T-helper 1 cell treated with Interleukin-12 subunit alpha and Interleukin-12 subunit beta and Interleukin-4 antibody, amounts not matched to agents 30 ng/mL and 1 ng/mL, for 36 hours (primary cell): ENCODE data around the gene ARSG. TPM values are rescaled to one million over a fixed set of nuclear protein-coding genes. Genes with fewer than 3 reads are reported as not detected.
"Not testable (repeated sequence)": the region's sequence is repeated elsewhere in the genome, so short reads cannot be mapped to it uniquely, and the experiment has no call there.

Experiments used
- intact Hi-C: fragments of 100-400 bp; cut with micrococcal nuclease; formaldehyde crosslinking; loops from one replicate; pipeline ENCODE4 v1.15.1; 2024
- total RNA-seq: library from RNA; stranded (reverse); gene quantifications from 2 replicates; pipeline ENCODE4 v1.2.3, GENCODE V29; 2022

ARSG gene
- total RNA-seq, 1 donor from 2014 or later = 7.4 TPM

- intact Hi-C loops = no loop called here
These were observed 97.7 kb downstream of the ARSG start for GRCh38 chr17:68389041-68389440.

GRCh38 chr17:68390888-68391545 lies 99.7 kb downstream of the ARSG start:
- intact Hi-C loops = no loop called here

DNA sequence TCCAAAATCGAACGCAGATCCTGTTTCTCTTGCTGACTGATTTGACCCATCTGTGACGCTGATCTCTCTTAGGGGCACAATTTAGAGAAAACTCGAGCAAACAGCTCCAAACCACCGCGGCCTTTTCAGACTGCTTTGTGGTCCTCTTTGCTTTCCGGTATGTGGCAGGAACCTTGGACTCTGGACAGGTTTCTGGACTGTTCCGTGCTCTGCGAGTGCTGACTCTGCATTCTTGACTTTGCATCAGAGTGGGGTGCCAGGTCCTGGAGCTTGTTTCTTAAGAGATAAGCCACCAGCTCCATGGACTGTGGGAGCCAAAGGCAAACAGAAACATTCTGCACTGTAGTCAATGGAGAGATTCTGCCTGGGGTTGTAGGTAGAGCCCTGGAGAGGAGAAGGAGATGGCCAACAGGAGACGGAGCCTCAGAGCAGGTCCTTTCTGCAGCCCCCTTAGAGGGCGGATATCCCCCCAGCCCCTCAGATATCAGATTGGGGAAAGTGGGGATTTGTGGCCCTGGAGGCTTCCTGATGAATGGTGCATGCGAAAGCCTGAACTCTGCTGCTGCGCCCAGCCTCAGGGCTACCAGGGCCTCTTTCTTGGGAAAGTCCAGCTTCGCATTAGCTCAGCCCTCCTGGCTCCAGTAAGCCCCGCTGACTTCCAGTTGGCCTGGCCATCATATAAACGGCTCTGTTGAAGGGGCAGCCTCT lies 100.4 kb downstream of the ARSG start:
- intact Hi-C loops = no loop called here

DNA sequence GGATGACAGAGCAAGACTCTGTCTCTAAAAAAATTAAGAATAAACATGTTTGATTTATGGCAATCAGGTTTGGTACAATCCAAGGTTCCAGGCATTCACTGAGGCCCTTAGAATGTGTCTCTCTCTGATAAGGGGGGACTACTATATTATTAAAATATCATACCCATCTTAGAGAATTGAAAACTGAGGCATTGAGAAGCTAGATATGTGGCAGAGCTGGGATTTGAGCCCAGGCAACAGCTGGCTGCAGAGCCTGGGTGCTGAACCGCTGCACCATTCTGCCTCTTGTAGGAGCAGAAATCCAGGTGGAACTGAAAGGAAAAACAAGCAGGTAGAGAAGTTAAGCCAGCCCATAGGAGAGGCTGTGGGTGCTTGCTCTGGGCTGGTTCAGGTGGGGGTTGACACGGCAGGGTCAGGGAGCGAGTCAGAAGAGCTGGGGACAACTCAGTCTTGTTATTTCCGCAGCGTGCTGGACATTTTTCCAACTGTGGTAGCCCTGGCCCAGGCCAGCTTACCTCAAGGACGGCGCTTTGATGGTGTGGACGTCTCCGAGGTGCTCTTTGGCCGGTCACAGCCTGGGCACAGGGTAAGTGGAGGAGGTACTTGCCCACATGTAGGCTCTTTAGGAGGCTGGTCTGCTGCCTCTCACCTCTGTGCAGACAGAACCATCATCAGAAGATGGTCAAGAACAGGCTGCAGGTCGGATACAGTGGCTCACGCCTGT lies 103.5 kb downstream of the ARSG start:
- intact Hi-C loops = no loop called here

DNA sequence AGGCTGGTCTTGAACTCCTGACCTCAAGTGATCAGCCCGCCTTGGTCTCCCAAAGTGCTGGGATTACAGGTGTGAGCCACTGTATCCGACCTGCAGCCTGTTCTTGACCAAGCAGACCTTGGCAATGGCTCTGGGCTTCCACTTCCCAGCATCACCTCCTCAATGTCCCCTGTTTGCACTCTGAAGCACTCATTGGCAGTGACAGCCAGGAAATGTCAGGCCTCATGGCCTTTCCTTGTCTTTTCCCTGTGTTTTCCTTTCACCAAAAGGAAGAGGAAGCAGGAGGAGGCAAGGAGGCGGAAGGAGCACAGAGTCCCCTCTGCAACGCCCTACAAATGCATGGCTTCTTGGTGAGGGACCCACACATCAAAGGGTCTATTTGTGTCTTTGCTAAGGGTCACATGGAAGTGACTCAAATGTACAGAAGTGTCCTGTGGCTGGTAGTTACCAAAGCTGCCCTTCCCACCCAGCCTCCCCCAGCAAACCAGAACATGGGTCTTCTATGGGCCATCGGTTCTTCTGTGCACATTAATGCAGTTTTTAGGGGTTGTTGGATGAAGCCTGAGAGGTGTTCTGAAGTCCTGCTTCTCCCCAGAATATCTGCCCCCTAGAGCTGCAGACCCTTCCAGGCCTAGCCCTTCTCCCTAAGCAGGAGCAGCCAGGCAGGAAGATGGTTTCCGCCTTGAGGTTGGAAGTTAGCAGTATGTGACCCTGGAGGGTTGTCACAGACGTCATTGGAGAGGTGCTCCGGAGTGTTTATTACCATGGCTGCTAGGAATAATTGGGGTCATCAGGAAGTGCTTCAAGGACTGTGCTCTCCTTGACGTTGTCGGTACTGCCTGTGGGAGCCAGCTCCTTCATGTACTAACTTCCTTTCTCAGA lies 105.2 kb downstream of the ARSG start:
- intact Hi-C loops = no loop called here

GRCh38 chr17:68397108-68397536 lies 105.8 kb downstream of the ARSG start:
- intact Hi-C loops = no loop called here

GRCh38 chr17:68398691-68399637 lies 107.7 kb downstream of the ARSG start:
- intact Hi-C loops = loop anchor here (1.0 to 2.0 kb wide), 4 partner anchors 16 to 136 kb away; no protein-coding TSS in a partner anchor

DNA sequence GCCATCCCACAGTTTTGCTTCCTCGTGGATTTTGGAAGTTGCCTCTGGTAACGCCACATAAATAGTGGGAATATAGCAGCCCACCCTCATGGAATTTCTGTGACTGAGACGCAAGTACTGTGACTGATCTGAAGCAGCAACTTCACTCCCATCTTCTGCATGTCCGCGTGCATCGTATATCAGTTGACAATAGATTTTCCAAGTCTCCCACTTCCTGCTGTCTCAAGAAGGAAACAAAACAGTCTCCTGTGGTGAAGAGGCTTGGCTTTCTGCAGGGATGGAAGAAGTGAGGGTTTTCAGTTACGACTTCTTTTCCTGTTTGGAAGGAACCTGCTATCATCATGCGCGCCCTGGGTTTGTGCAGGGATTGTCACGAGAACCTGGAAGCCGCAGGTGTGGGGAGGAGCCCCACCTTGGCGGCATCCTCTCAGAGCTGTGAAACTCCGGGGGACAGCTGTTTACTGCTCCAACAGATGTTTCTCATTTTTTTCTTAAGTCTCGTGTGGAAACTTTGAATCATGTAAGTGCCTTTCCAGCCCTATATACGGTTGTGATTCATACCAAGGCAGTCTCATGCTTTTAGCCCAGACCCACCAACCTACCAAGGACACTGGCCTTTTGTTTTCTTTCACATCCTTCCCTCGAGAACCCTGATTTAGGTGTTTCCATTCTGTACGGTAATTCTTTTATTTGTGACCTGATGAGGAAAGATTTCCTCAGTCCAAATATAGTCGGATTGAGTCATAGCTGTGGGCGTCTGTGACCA lies 108.5 kb downstream of the ARSG start:
- intact Hi-C loops = loop anchor here (1.0 to 2.0 kb wide), 4 partner anchors 15 to 137 kb away; no protein-coding TSS in a partner anchor

- intact Hi-C loops = no loop called here
These were observed 109.1 kb downstream of the ARSG start for GRCh38 chr17:68400404-68400735.

GRCh38 chr17:68401288-68401687 lies 110.0 kb downstream of the ARSG start:
- intact Hi-C loops = no loop called here

DNA sequence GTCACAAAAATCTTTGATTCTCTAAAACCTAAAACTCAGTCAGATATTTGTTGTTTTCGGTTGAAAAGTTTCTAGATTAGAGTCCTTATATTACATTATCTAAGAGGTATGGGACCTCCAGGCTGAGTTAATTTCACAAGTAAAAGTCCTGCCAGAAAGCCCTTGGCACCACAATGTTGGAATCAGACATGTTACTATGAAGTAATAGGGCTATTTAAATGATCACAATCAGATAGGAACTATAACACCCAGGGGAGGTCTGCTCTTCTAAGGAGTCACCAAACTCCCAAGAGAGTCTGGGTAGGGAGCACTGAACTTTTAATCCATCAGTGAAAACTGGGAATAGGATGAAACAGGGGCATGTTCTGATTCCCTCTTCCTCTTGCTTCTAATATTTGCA lies 111.8 kb downstream of the ARSG start:
- intact Hi-C loops = no loop called here

DNA sequence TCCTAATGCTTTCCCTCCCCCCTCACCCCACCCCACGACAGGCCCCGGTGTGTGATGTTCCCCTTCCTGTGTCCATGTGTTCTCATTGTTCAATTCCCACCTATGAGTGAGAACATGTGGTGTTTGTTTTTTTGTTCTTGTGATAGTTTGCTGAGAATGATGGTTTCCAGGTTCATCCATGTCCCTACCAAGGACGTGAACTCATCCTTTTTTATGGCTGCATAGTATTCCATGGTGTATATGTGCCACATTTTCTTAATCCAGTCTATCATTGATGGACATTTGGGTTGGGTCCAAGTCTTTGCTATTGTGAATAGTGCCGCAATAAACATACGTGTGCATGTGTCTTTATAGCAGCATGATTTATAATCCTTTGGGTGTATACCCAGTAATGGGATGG lies 112.5 kb downstream of the ARSG start:
- intact Hi-C loops = not testable (repeated sequence)

- intact Hi-C loops = not testable (repeated sequence)
These were observed 116.4 kb downstream of the ARSG start for GRCh38 chr17:68407656-68408055.

DNA sequence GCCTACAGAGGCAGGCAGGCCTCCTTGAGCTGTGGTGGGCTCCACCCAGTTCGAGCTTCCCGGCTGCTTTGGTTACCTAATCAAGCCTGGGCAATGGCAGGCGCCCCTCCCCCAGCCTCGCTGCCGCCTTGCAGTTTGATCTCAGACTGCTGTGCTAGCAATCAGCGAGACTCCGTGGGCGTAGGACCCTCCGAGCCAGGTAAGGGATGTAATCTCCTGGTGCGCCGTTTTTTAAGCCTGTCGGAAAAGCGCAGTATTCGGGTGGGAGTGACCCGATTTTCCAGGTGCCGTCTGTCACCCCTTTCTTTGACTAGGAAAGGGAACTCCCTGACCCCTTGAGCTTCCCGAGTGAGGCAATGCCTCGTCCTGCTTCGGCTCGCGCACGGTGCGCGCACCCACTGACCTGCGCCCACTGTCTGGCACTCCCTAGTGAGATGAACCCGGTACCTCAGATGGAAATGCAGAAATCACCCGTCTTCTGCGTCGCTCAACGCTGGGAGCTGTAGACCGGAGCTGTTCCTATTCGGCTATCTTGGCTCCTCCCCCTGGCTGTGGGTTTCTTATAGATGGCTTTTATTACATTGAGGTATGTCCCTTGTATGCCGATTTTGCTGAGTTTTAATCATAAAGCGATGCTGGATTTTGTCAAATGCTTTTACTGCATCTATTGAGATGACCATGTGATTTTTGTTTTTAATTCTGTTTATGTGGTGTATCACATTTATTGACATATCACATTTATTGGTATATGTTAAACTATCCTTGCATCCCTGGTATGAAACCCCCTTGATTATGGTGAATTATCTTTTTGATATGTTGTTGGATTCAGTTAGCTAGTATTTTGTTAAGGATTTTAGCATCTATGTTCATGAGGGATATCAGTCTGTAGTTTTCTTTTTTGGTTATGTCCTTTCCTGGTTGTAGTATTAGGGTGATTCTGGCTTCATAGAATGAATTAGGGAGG lies 122.6 kb downstream of the ARSG start:
- intact Hi-C loops = loop anchor here (1.0 to 2.0 kb wide), 2 partner anchors 15 to 58 kb away; no protein-coding TSS in a partner anchor

DNA sequence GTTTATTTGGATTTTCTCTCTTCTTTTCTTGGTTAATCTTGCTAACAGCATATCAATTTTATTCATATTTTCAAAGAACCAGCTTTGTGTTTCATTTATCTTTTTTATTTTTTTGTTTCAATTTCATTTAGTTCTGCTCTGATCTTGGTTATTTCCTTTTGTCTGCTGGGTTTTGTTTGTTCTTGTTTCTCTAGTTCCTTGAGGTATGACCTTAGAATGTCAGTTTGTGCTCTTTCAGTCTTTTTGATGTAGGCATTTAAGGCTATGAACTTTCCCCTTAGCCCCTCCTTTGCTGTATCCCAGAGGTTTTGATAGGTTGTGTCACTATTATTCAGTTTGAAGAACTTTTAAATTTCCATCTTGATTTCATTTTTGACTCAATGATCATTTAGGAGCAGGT lies 123.6 kb downstream of the ARSG start:
- intact Hi-C loops = loop anchor here (1.0 to 5.0 kb wide), 4 partner anchors 16 to 68 kb away; no protein-coding TSS in a partner anchor

DNA sequence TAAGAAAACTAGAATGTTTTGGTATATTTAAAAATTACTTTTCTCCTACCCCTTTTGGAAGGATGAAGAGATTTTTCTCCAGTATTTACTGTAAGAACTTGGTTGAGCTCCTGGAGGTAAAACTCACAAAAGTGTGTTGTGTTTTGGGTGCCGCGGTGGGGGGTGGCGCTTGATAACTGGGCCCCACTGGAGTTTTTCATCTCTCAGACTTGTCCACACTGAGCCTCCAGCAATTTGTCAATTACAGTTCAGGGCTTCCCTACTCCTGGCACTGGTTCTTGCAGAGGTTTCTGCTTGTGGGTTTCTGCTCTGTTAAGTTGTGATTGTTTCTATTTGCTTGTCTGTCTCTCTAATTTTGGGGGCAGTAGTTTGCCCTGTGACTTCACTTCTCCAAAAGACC lies 126.0 kb downstream of the ARSG start:
- intact Hi-C loops = loop anchor here (5.0 kb wide), 1 partner anchor 70 kb away; no protein-coding TSS in a partner anchor

DNA sequence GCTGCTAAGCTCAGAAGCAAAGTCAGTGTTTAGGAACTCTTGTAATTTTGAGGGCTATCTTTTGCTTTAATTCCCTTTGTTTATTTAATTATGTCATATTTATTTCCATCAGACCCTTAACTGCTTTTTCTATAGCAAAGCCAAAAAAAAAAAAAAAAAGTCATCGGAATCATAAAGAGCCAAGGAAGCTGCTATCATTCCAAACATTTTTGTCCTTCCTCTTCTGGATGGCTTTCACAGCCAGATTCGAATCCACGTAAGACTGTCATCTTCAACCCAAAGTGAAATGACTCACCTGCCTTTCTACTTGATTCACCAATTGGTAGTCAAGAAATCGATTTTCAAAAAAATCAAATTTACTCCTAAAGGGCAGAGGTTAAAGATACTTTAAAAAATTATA lies 127.6 kb downstream of the ARSG start:
- intact Hi-C loops = loop anchor here (5.0 kb wide), 1 partner anchor 72 kb away; no protein-coding TSS in a partner anchor

DNA sequence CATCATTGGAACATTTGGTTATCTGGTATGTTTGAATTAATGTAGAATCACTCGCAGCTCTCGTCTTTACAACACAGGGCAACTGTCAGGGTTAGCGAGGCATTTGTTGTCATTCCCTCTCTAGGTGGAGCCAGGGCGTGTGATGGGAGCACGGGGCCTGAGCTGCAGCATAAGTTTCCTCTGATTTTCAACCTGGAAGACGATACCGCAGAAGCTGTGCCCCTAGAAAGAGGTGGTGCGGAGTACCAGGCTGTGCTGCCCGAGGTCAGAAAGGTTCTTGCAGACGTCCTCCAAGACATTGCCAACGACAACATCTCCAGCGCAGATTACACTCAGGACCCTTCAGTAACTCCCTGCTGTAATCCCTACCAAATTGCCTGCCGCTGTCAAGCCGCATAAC lies 128.8 kb downstream of the ARSG start:
- intact Hi-C loops = no loop called here
